Activated naive CD4-positive, alpha-beta T cell treated with Interleukin-2 at 50 U/mL for 16 hours (primary cell): ENCODE measurements around the gene HTRA3.
"Not testable (repeated sequence)": the region's sequence is repeated elsewhere in the genome, so short reads cannot be mapped to it uniquely, and the experiment has no call there.

Source experiments
- DNase-seq: peaks from one replicate; pipeline ENCODE4 v3.0.0-alpha.2; 2020

The HTRA3 gene

GRCh38 chr4:8332038-8332857 is 62.7 kb downstream of the HTRA3 start:
- no peak for DNase-seq

DNA sequence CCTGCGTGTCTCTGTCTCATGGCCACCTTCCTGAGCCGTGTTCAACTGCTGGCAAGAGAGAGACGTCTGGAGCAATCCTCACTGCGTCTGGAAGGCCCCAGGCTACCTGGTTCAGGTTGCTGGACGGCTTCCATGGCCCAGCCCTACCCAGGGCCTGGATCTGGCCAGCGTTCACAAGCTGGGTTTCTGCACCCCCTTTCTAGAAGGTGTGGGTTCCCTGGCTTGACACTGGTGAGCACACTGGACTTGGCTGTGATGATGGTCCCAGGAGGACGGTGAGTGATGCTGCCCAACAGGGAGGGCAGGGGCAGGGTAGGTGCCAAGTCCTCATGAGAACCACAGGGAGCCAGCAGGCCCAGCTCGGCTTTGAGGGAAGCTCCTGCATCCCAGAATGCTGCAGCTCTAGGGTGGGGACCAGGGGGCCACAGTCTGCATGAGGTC is 63.4 kb downstream of the HTRA3 start:
- no peak for DNase-seq

GRCh38 chr4:8333726-8334460 is 64.3 kb downstream of the HTRA3 start:
- no peak for DNase-seq

- DNase-seq = no peak
These were observed 65.4 kb downstream of the HTRA3 start for GRCh38 chr4:8334786-8335460.

DNA sequence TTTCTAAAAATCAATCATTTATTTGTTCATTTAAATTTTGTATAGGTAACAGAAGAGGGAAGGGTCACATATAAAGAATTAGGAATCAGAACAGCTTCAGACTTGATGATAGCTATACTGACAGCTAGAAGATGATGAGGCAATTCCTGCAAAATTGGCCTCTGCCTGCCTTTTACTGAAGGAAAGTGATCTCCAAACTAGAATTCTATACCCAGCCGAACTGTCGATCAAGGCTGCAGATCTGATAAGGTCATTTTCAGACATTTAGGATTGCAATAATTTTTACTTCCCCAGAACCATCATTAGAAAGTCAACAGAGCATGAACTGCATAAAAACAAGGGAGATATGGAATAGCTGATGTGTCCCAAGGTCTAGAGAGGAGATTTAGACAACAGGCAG is 66.3 kb downstream of the HTRA3 start:
- no peak for DNase-seq

- no peak for DNase-seq
These were observed 67.0 kb downstream of the HTRA3 start for GRCh38 chr4:8336412-8337075.

DNA sequence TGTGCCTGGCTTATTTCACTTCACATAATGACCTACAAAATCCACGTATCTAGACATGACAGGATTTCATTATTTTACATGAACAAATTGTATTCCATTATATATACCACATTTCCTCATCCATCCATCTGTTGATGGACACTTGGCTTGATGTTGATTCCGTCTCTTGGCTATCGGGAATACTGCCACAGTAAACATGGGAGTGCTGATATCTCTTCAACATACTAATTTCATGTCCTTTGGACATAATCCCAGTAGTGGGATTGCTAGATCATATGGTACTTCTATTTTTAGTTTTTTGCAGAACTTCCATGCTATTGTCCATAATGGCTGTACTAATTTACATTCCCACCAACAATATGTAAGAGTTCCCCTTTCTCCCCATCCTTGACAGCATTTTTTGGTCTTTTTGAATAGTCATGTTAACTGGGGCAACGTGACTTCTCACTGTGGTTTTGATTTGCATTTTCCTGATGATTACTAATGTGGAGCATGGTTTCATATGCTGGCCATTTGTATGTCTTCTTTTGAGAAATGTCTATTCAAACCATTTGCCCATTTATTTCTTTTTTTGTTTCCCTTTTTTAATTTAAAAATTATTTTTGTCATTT is 68.9 kb downstream of the HTRA3 start:
- DNase-seq = no peak

GRCh38 chr4:8340781-8341241 is 71.3 kb downstream of the HTRA3 start:
- no peak for DNase-seq

DNA sequence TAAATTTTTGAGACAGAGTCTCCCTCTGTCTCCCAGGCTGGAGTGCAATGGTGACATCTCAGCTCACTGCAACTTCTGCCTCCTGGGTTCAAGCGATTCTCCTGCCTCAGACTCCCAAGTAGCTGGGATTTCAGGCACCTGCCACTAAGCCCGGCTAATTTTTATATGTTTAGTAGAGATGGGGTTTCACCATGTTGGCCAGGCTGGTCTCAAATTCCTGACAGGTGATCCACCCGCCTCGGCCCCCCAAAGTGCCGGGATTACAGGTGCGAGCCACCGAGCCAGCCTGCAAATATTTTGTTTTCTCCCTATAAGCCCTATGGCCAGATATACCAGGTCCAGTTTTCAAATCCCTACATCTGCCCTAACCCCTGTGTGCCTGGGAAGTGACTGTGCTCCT is 71.7 kb downstream of the HTRA3 start:
- not testable (repeated sequence) for DNase-seq

DNA sequence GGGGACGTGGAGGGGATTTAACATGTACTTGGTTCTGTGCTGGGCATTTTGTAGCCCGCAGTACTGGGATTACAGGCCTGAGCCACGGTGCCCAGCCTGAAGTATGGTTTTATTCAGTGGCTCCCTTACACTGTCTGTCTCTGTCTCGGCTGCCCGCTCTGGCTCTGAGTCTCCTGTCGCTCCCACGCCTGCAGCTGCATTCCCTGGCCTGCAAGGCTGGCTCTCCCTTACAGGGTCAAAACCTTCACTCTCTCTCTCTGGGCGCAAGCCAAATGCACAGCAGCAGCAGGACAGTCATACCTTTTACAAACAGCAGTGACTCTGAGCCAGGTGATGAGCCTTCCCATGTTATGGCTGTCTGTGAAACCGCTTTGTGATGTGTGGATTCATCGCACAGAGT is 72.1 kb downstream of the HTRA3 start:
- no peak for DNase-seq

DNA sequence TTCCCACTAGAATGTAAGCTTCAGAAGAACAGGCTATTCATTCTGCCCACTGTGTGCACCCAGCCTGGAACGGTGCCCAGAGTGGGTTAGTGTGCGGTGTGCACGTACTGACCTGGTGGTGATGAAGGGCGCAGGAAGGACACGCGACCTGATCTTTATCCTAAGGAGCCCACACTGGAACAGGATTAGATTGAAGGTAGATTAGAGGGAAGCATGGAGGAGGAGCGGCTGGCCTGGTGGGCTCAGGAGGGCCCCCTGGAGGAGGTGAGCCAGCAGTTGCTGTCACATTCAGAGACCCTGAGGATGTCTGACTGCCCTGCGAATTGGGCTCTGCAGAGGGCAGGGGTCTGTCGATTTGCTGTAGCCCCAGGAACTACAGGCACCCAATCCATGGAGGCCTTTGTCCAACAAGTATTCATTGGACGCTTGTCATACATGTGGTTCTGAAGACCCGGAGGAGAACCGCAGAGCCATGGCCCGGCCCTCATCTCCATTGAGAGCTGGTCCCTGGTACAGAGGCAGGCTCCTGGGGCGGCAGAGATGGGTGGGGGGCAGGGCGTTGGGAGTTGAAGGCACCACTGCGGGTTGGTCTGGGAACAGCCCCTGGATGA is 73.2 kb downstream of the HTRA3 start:
- DNase-seq = no peak

DNA sequence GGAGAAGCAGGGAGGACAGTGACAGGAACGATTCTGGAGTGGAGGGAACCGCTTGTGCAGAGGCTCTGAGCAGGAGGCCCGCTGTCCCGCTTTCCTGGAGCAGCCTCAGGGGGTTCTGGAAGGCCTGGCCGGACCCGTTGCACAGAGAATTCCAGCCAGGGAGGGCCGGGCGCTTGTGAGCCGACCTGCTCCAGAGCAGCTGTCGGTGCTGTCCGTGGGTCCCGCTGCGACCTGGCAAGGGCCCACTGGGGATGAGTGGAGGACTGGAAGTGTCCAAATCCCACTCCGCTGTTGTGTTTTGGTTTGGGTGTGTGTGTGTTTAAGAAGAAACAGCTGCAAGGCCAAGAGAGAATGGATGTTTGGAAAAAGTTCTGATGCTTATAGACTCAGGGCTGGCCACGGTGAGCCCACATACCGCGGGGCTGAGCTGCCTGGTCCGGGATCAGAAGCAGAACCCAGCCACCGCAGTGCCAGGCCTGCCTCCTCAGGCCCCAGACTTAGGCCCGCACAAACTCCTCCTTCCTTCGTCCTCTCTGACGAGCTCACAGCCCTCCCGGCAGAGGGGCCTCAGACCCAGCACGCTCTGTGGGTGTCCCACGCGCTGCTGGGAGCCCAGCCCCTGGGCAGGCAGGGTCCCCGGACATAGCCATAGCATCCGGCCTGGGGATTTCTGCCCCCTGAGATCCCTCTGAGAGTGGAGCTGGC is 73.9 kb downstream of the HTRA3 start:
- DNase-seq = no peak

DNA sequence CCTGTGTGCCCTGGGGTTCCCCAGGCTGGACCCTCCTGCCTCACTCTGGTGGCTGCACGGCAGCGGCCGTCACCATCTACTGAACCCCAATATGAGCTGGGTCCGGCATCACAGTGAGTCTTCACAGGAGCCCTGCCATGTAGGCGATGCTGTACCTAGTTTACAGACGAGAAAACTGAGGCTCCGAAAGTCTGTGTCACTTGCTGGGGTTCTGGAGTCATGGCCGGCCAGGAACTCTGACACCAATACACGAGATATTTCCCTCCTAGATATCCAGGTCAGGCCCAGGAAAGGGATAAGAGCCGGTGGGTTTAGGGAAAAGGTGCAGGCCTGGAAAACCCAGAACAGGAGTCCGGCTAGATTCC is 74.4 kb downstream of the HTRA3 start:
- DNase-seq = no peak

DNA sequence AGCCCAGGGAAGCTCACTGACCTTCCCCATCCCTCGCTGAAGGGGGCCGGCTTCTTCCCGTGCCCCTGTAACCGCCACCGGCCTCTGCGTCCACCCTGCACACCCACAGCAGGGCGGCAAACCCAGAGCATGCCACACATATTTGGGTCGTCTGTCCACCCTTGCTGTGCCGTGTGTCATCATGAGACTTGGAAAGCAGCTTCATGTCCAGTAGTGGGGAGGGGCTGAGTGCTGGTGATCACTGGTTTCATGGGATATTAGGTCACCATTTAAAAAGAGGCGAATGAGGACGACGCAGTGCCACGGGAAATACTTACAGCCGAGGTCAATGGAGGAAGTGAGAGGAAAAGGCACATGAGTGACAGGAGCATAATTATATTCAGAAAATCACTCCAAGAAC is 74.8 kb downstream of the HTRA3 start:
- no peak for DNase-seq

GRCh38 chr4:8345053-8345945 is 75.7 kb downstream of the HTRA3 start:
- DNase-seq = no peak

- DNase-seq = no peak
These were observed 76.6 kb downstream of the HTRA3 start for GRCh38 chr4:8345946-8346814.

- no peak for DNase-seq
These were observed 77.5 kb downstream of the HTRA3 start for GRCh38 chr4:8346838-8347605.

GRCh38 chr4:8347660-8348059 is 78.1 kb downstream of the HTRA3 start:
- DNase-seq = no peak

DNA sequence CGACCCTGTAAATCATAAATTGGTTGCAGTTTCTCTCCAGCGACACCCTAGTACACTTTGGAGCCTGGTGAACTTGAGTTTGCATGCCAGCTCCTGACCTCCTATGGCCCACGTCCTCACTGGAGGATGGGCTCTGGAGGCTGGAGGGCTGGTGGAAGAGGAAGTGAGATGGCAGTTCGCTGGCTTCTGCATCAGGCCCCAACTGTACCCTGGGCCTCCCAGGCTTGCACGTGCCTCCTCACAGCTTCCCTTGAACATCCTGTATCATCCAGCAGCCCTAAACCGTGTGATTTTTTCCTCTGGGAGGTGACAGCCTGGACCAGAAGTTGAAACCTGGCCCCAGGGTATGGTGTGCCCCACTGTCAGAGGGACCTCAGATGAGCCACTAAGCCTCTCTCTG is 78.5 kb downstream of the HTRA3 start:
- no peak for DNase-seq
